ENCODE results near the gene TRPC4.

DNA sequence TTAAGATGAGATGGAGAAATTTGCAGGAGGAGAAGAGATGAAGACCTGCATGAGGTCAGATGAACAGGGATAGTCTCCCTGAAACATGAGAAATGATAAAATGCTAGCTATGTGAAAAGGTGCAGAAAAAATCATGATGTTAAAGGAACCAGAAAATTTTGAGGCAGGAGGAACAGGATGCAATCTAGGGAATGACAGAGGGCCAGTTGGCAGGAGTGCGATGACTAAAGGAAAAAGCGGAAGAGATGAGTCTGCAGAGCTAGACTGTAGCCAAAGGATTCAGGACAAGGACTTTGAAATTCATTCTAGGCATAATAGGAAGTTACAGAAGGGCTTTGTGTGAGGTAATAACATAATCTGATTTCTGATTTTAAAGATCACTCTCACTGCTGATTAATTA is 77.9 kb downstream of the TRPC4 start:
- TF ChIP-seq, protein P1, sequence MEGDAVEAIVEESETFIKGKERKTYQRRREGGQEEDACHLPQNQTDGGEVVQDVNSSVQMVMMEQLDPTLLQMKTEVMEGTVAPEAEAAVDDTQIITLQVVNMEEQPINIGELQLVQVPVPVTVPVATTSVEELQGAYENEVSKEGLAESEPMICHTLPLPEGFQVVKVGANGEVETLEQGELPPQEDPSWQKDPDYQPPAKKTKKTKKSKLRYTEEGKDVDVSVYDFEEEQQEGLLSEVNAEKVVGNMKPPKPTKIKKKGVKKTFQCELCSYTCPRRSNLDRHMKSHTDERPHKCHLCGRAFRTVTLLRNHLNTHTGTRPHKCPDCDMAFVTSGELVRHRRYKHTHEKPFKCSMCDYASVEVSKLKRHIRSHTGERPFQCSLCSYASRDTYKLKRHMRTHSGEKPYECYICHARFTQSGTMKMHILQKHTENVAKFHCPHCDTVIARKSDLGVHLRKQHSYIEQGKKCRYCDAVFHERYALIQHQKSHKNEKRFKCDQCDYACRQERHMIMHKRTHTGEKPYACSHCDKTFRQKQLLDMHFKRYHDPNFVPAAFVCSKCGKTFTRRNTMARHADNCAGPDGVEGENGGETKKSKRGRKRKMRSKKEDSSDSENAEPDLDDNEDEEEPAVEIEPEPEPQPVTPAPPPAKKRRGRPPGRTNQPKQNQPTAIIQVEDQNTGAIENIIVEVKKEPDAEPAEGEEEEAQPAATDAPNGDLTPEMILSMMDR (IDR thresholded peaks at IDR 0.05; ENCODE audit: poor library complexity, severe bottlenecking) = no peak
- no peak for TF ChIP-seq MXI1 (conservative IDR thresholded peaks at IDR 0.05; ENCODE audit: poor library complexity, severe bottlenecking)
- no peak for TF ChIP-seq EP300 (conservative IDR thresholded peaks at IDR 0.05; ENCODE audit: poor library complexity, severe bottlenecking)
- no peak for TF ChIP-seq REST (IDR thresholded peaks at IDR 0.05; ENCODE audit: borderline replicate concordance)
- TF ChIP-seq POLR2AphosphoS5 (IDR thresholded peaks at IDR 0.05) = no peak
- no peak for TF ChIP-seq RAD21 (conservative IDR thresholded peaks at IDR 0.05)
- TF ChIP-seq SMC3 (conservative IDR thresholded peaks at IDR 0.05; ENCODE audit: poor library complexity) = no peak
- TF ChIP-seq EZH2 (IDR thresholded peaks at IDR 0.05; ENCODE audit: borderline replicate concordance, insufficient read depth, low read length, poor library complexity, severe bottlenecking) = no peak
- no peak for TF ChIP-seq TAF1 (IDR thresholded peaks at IDR 0.05; ENCODE audit: low read depth)
